GM19025 (cell line): ENCODE measurements around the gene KCNJ8.

Source experiments
- ATAC-seq: cut with Tn5 transposase; IDR thresholded peaks from one replicate; pipeline ENCODE4 v1.9.1; 2021; ENCODE audit warnings: mild to moderate bottlenecking, low read depth, moderate library complexity; ENCODE audit not compliant: unreplicated experiment

KCNJ8 gene

DNA sequence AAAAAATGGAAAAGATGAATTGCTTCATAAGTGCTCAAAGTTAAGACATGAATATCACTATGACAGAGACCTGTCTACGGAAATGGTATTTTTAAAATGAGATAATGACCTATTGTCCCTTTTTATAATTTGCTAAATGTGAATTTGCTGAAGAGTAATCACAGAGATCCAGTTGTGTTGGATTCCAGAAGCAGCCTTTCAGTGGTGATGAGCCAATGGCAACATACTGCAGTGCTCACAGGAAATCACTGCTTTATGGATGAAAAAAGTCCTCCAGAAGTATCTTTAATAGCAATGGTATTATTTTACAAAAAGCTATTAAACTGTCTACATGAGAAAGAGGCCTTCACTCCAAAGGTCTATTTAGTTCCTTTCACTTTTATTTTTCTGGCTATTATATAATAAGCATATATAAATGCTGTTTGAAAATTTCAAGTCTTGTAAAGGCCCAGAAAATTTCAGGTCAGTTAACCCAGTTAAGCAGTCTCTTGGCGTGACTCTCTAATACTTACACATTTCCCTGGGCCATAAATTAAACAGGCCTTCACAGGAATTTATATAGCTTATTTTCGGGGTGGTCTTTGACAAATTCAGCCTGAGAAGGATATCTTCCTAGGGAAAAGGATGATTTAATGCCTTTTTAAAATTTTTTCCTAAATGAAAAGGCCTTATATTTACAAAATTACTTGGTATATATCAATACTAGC is 55.4 kb downstream of the KCNJ8 start:
- ATAC-seq = no peak

DNA sequence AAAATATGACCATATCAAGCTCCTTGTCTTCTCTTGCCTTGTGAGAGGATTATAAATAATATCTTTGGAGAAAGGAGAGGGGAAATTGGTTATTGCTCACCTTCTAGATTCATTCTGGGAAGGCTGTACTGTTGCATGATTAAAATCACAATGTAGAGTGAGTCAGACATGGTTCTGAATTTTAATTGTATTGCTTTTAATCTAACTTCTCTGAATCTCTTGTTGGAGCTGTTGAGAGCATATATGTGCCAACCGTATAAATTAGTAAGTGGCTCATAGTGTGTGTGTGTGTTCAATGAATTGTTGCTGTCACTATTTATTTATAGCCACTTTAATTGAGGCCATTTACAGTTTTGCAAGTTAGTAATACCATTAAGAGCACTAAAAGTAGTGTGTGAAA is 56.1 kb downstream of the KCNJ8 start:
- no peak for ATAC-seq

DNA sequence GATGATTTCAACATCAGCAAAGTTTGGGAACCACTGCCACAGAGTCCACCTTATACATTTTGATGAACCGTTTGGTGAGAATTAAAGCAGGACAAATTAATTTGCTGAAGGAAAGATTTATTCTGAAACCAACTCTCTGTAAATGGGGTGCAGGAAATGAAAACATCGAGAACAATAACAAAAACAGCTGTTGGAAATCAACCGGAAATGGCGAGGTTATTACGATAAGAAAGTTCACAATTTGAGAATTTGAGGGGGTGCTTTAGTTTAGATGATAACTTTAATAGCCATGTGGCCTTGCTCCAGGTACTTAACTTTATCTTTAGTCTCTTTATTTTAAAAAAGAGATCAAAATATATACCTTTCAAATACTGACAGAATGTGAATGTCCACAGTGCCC is 56.7 kb downstream of the KCNJ8 start:
- no peak for ATAC-seq

DNA sequence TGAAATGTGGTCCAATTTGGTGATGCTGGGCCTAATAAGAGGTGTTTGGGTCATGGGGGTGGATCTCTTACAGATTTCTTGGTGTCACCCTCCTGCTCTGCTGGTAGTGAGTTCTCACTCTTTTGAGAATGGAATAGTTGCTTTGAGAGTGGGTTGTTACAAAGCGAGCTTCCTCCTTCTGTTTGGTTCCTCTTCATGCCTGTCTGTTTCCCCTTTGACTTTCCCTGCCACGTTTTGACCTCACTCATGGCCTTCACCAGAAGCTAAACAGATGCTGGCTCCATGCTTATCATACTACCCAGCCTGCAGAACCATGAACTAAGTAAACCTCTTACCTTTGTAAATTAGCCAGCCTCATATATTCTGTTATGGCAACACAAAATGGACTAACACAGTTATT is 59.1 kb downstream of the KCNJ8 start:
- no peak for ATAC-seq
